HT-29 (cell line): Measurements from ENCODE around the gene IRS1. TPM values are rescaled to one million over a fixed set of nuclear protein-coding genes. Genes with fewer than 3 reads are reported as not detected.

Experiments
- DNase-seq: peaks from one replicate; pipeline ENCODE4 v3.0.0-alpha.2; 2015; ENCODE audit warnings: low spot score
- total RNA-seq: library from RNA; depleted of rRNA; stranded (reverse); fragments of >200 nt; shearing (Covaris generic); gene quantifications from 2 replicates; pipeline ENCODE4 v1.2.3, GENCODE V29; 2014; rRNA removed

IRS1 gene
- total RNA-seq, 1 experiment from 2014 or later: 54.0 TPM

DNA sequence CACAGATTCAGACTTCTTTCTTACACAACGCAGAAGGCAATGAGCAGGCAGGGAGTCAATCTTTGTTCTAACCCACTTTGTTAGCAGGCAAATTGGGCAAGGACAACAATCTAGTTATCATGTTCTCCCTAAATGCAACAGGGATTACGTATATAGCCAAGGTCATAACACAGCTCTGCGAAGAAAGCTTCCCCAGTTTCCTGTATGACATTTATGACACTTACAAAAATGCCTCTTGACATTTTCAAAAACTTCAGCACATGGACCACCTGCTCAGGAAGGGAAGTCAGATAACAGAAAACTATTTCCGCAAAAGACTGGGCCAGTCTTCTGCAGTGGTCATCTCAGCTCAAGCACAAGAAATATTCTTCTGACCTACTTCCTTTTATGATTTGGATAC is 106.1 kb downstream of the IRS1 start:
- no peak for DNase-seq

DNA sequence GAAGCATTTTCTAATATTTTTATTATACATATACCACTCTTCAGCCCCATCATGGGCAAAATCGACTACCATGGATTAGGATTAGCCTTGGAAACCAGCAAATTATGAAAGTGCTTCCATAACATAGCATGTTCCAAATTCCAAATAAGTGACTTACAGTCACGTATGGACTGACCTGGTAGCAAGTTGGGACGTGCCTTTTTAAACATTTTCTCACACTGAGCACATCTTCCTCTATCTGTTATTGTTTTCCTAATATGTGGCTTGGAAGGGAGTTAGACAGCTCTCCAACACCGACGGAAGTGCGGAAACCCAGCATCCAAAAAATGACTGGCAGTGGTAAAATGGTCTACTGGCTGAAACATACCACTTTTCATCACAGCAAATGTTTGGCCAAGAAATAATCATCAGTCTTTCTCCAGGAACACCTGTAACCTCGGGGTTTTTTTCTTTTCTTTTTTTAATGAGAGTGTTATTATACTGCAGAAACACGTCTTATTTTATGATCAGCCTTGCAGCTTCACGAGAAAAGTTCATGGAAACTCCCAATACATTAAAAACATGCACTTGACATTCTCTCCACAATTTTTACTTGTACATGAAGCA is 107.0 kb downstream of the IRS1 start:
- no peak for DNase-seq

DNA sequence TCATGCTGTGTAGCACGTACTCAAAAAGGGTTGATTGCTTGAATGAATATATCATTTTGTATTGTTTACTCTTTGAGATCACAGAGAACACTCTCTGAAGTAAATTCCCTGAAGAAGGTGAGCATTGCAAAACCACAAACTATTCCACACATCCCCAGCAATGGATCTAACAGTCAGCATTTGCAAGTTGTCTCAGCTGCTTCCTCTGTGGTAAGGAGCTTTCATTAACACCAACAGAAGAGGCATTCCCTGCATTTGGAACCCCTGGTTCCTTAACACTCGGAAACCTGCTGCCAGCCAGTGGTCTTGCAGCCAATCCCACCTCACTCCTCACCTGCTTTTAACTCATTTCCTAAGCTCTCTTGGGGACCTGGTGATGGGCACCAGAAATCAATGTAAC is 108.4 kb downstream of the IRS1 start:
- no peak for DNase-seq

DNA sequence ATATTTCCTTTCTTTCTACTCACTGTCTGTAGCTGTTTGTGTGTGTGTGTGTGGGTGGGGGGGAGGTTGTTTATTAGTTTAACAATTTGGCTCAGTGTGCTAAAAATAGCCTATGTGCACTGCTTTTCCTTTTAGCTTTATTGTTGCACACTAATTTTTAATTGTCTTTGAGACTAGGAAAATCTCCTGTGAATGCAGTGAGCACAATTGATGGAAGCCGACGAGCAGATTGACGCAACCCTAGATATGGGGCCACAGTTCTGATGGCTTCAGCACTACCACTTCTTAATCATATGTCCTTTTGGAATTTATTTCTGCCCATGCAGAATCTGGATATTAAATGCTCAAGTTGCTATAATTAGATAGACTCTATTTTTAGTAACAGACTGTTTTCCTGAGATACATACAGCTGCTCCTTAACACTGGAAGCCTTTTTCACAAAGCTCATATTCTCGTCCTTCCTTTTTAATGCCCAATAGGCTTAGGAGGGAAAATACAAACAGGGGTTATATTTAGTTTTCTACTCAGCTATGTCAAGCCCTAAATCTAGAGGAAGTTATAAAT is 109.1 kb downstream of the IRS1 start:
- DNase-seq: no peak

GRCh38 chr2:226687641-226688253 is 111.9 kb downstream of the IRS1 start:
- DNase-seq: no peak

- no peak for DNase-seq
These were observed 115.1 kb downstream of the IRS1 start for GRCh38 chr2:226684563-226684959.

DNA sequence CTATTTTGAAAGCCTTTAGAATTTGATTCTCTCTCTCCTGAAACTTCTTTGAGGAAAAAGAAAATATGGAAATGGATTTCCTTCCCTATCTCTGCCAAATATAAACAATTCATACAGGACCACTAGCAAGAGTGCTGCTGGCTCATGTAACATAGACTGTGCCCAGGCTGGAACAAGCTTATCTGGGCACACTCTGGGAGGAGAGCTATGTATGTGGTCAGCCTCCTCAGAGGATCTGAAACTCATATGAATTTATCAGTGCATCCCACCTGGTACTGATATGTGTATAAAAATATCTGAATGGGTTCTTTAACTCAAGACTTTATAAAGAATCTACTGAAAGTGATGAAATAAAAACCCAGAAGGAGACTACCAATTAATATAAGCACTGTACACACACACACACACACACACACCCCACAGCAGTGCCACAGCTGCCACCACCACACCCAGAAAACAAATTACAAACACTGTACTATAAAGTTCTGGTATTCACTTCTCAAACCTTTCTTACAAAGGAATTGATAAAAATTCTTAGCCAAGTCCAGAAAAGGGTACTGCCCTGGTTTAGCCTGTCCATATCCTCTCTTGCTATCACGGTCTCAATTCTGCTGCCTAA is 115.6 kb downstream of the IRS1 start:
- no peak for DNase-seq

DNA sequence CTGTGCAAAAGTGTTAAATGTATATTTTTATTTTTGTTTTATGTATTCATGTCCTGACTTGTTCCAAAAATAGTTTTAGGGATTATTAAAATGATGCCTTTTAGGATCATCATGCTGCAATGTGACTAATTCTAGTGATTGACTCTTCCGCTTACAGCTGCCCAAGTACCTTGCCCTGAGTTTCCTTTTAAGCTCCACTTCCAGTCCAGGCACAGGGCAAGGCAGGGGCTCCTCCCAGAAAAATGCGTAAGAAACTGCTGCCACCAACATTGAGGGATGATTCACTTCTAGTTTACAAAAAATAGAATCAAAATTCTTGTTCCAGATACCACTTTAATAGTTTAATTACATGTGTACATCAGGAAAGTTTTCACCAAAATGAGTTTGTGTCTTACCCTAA is 116.4 kb downstream of the IRS1 start:
- no peak for DNase-seq

Other genes starting within 250 kb of the IRS1 start
- 1.7 and 8.7 TPM in 2 replicates for gene RHBDD1, start 36.2 kb upstream of the IRS1 start, total RNA-seq